GM13976 (cell line): ENCODE measurements around the gene CCDC106.

Experiments
- DNase-seq: peaks from one replicate; pipeline ENCODE4 v3.0.0; 2012; ENCODE audit warnings: low spot score
- CTCF ChIP-seq: IDR thresholded peaks from 2 replicates; pipeline ENCODE4 v1.5.1; 2012; ENCODE audit warnings: borderline replicate concordance, mild to moderate bottlenecking; ENCODE audit not compliant: insufficient read depth; ENCODE audit errors: extremely low read depth, missing control alignments, control extremely low read depth
- in situ Hi-C: fragments of 300-500 bp; cut with MboI; formaldehyde crosslinking; loops from one replicate; pipeline ENCODE4 v1.12.0; 2022; ENCODE audit warnings: low sequenced_read_pairs, mixed read lengths, inconsistent platforms; ENCODE audit not compliant: unreplicated experiment

CCDC106 gene

GRCh38 chr19:55624109-55625003, 23.7 kb upstream of the CCDC106 start, which contains the start of gene ZNF784:
Gene ZNF784 (minus strand): TSS chr19:55624566. CDS start chr19:55624561, 5 bp downstream.
- TF ChIP-seq CTCF: no peak
- in situ Hi-C loops: loop anchor here (5.0 kb wide), 1 partner anchor 107 kb away; no protein-coding TSS in a partner anchor
- peak; percentile 95 for DNase-seq

GRCh38 chr19:55625004-55625326, 23.0 kb upstream of the CCDC106 start:
- DNase-seq: no peak
- no peak for TF ChIP-seq CTCF
- in situ Hi-C loops: loop anchor here (5.0 kb wide), 1 partner anchor 108 kb away; no protein-coding TSS in a partner anchor

GRCh38 chr19:55626350-55626749, 21.7 kb upstream of the CCDC106 start:
- TF ChIP-seq CTCF: no peak

GRCh38 chr19:55632463-55632834, 15.6 kb upstream of the CCDC106 start:
- peak; percentile 73 for TF ChIP-seq CTCF
- DNase-seq: peak; percentile 71
- in situ Hi-C loops: no loop called here

More at GRCh38 chr19:55626350-55626749, 21.7 kb upstream of the CCDC106 start:
- in situ Hi-C loops: loop anchor here (5.0 kb wide), 1 partner anchor 109 kb away; no protein-coding TSS in a partner anchor
- DNase-seq: no peak

GRCh38 chr19:55633861-55634260, 14.2 kb upstream of the CCDC106 start:
- in situ Hi-C loops: no loop called here
- TF ChIP-seq CTCF: no peak
- no peak for DNase-seq

- DNase-seq: no peak
- no peak for TF ChIP-seq CTCF
- in situ Hi-C loops: no loop called here
Measured at GRCh38 chr19:55635334-55635717, 12.7 kb upstream of the CCDC106 start.
